Erythroblast (primary cell): ENCODE results near the gene MCOLN2.

Experiments used
- GATA1 ChIP-seq: IDR thresholded peaks from 2 replicates; pipeline ENCODE4 v1.6.1; 2011; ENCODE audit warnings: low read depth, mild to moderate bottlenecking, control low read depth, low read length, moderate library complexity
- POLR2A ChIP-seq: IDR thresholded peaks from 2 replicates; pipeline ENCODE4 v1.6.1; 2011; ENCODE audit warnings: mild to moderate bottlenecking, low read length

- TF ChIP-seq POLR2A: no peak
- TF ChIP-seq GATA1: no peak
Observed at GRCh38 chr1:85019994-85020393, 23.1 kb upstream of the MCOLN2 start.
